Activated CD8-positive, alpha-beta memory T cell treated with anti-CD3 and anti-CD28 coated beads, Interleukin-2, amount 50 U/mL, for 48 hours (primary cell): Measurements from ENCODE around the gene VIT.
"Not testable (repeated sequence)": the region's sequence is repeated elsewhere in the genome, so short reads cannot be mapped to it uniquely, and the experiment has no call there.

Experiments
- DNase-seq: peaks from one replicate; pipeline ENCODE4 v3.0.0-alpha.2; 2020

Gene VIT

DNA sequence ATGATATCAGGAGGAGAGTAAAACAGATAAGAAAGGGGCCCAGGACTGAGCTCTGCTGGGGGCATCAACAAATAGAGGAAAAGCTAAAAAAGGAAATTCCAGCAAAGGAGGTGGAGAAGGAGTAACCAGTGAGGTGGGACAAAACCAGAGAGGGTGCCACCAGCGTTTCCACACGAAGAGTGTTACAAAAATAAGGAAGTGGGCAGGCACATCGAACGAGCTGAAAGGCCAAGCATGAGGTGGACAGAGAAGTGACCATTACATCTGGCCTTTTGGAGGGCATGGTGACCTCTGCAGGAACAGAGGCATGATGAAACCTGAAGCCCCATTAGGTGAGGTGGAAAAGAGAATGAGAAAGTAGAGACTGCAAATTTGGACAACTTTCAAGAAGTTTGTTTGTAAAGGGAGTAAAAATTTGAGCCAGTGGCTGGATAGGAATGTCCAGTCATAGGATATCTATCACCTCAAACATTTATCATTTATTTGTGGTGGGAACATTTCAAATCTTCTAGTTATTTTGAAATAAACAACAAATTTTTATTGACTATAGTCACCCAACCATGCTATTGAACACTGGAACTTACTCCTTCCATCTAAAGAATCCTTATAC, 18.4 kb upstream of the VIT start:
- no peak for DNase-seq

DNA sequence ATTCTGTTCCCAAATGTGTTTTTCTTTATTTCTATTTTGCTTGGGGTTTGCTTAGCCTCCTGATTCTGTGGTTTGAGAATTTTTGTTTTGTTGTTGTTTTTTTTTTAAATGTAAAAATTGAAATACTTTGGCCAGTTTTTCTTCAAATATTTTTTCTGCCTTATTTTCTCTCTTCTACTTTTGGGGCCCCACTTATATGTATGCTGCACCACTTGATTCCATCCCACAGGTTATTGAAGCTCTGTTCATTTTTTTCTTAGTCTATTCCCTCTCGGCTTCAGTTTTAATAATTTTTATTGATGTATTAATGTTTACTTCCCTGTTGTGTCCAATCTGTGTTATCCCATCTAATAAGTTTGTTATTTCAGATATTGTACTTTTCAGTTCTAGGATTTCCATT, 17.7 kb upstream of the VIT start:
- DNase-seq = no peak

DNA sequence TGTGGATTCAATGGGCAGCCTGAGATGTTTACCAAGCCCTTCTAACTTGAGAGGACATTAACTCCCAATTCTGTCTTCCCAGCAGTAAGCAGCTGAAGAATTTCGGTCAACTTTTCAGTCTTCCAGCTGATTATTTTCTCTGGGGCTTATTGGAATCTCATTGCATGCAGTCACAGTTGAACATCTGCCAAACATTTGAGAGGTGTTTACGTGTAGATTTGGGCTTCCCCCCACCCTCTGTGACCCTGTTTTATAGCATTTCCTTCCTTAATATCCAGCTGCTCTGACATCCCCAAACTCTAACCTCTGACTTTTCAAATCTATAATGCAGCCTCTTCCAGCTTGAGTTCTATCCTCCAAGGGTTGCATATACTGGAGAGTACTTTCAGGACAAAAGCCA, 16.5 kb upstream of the VIT start:
- DNase-seq = no peak

- DNase-seq = no peak
Measured at GRCh38 chr2:36682562-36682961, 13.9 kb upstream of the VIT start.

GRCh38 chr2:36683002-36683401, 13.5 kb upstream of the VIT start:
- DNase-seq = no peak

- DNase-seq = not testable (repeated sequence)
Measured at GRCh38 chr2:36688291-36688690, 8.2 kb upstream of the VIT start.

DNA sequence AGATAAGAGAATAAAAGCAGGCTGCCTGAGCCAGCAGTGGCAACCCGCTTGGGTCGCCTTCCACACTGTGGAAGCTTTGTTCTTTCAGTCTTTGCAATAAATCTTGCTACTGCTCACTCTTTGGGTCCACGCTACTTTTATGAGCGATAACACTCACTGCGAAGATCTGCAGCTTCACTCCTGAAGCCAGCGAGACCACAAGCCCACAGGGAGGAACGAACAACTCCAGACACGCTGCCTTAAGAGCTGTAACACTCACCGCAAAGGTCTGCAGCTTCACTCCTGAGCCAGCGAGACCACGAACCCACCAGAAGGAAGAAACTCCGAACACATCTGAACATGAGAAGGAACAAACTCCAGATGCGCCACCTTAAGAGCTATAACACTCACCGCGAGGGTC, 7.5 kb upstream of the VIT start:
- DNase-seq = not testable (repeated sequence)

- no peak for DNase-seq
Measured at GRCh38 chr2:36692121-36692520, 4.4 kb upstream of the VIT start.

- DNase-seq = no peak
Measured at GRCh38 chr2:36693825-36694224, 2.7 kb upstream of the VIT start.

DNA sequence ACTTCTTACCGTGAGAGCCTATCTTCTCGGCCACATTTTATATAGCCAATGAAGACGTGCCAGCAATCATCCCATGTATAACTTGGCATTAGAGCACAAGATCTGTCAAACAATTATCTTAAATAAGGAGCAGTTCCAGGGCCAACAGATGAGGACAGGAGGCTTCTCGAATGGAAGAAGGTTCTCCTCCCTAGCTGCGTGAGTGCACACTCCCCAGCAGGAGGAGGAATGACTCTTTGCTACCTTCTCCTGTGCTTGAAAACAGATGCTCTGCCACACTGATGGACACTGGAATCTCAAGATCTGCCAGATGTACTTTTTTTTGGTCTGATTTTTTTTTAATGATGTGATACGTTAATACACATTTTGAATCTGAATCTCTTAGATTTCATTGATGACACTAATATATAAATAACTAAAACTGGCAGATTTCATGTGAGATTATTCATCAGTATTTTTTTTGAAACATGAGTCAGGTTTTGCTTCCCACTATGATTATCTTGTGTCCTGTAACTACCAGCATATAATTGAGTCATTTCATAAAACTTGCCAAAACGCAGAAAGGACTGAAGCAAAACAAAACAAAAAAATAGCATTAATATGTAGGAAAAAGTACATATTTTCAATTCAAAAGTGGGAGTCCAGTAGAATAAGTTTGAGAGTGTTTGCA, 626 bp upstream of the VIT start:
- no peak for DNase-seq

- DNase-seq = no peak
Measured at GRCh38 chr2:36697424-36698066, 1.0 kb downstream of the VIT start.

GRCh38 chr2:36698993-36699392, 2.5 kb downstream of the VIT start:
- no peak for DNase-seq

GRCh38 chr2:36700311-36700710, 3.8 kb downstream of the VIT start:
- no peak for DNase-seq

DNA sequence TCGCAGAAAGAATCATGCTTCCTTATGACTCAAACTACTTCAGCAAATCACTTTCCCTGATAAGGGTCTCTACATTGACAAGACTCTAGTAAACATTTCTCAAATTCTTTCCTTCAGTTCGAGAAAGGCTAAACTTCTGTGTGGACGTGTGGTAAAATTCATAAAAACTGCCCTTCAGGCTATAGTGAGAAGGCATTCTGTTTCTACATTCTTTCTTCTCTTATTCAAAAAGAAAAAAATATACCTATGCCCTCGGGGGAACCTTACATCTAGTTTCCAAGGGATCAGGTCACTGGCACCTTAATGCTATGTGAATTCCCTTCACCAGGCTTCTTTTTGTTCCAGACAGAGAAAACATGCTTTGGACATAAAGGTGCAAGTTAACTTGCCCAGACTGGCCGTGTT, 4.9 kb downstream of the VIT start:
- DNase-seq = no peak

DNA sequence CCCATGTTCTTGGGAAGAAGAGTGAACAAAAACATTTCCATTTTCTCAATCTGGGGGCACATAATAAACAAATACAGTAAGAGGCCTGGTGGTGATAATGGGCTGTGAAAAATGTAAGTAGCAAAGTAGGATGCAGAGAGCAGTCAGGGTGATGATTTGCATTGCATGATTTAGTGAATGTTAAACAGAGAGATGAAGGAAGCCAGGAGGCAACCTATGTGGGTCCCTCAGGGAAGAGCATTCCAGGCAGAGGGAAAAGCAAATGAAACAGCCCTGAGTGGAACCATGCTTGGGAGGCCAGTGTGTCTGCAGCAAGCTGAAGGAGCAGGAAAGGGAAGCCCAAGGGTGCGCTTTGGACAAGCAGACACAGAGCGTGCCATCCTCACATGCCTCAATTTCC, 5.4 kb downstream of the VIT start:
- DNase-seq = no peak

GRCh38 chr2:36702781-36703180, 6.3 kb downstream of the VIT start:
- no peak for DNase-seq

DNA sequence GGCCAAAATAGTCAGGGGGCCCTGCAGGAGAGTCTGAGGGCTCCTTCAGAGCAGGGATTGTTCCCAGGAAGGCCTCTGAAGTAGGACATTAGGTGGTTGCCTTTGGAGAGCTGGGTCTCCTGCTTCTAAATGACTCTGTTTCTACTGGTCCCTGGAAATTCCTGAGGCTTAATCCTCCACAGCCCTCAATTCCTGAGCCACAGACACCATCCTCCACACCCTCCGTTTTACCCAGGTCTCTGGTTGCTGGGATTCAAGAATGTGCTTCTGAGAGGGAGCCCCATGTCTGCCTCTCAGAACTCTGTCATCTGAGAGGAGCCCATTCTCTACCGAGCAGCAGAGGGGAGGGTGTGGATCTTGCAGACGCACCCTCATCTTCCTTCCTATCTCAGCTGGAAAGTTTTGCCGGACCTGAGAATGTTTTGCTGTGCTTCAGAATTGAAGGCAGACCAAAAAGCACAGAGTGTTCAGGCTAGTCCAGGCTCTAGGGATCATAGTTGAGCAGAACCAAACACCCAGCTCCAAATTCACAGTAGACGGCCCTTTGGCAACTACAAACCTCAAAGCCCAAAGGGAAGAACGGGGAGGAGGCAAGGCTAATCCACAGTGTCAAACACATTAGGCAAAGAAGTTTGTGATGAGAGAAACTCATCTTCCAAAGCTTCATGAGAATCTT, 8.1 kb downstream of the VIT start:
- DNase-seq = no peak

DNA sequence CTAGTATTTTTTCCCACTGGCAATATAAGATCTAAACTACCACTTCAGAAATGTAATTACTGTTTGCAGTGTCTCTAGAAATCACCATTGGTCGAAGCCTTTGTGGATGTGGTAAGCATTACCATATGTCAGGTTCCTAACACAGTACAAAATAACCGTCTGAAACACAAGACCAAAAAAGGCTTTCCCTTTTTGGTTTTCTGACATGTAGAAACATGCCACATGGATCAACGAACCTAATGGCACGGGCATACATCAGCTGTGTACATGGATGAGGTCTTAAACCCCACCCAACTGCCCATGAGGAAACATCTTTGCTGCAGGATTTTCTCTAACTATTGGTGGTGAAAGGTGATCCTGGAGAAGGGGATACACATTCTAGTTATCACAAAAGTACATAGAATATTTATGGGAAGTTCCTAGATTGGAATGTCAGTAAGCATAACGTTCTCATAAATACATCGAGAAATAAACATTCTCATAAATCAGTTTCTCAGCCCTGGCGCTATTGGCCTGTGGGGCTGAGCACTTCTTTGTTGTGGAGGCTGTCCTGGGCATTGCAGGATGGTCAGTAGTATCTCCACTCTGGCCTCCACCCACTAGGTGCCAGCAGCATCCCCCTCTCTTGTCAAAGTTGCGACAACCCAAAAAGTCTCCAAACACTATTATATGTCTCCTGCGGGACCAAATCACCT, 9.0 kb downstream of the VIT start:
- DNase-seq = no peak

DNA sequence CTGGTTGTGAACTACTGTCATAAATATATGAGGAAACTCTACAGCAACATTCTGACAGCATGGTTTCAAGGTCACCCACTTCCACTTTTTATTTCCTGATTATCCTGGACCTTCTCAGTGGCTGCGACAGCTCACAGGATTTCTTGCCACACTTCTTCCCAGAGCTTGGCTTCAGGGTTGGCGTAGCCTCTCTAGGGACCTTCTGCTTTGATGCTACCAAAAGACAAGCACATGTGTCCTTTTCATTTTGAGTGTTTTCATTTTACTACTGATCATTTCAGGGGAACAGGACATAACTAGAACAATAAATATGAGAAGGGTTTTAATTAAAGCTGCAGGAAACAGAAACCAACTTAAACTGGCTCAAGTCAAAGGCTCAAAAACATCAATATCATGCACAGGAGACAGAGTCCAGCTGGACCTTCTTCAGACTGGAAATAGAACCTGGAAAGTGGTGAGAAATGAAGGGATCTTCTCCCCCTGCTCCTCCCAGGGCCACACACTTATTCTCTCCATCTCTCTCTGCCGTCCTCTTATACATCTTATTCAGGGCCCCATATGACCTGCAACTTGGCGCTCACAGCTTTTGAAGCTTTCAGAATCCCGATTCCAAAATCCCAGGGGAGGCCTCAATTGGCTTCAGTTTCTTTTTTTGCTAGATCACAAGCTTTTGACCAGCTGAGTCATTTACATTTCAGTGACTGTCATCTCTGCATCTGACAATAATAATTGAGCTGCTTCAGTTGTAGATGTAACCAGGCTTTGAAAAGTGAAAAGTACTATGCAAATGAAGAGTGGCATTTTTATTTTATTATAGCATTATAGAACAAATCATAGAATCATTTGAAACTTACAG, 9.7 kb downstream of the VIT start:
- no peak for DNase-seq

- no peak for DNase-seq
Measured at GRCh38 chr2:36707050-36707449, 10.5 kb downstream of the VIT start.

DNA sequence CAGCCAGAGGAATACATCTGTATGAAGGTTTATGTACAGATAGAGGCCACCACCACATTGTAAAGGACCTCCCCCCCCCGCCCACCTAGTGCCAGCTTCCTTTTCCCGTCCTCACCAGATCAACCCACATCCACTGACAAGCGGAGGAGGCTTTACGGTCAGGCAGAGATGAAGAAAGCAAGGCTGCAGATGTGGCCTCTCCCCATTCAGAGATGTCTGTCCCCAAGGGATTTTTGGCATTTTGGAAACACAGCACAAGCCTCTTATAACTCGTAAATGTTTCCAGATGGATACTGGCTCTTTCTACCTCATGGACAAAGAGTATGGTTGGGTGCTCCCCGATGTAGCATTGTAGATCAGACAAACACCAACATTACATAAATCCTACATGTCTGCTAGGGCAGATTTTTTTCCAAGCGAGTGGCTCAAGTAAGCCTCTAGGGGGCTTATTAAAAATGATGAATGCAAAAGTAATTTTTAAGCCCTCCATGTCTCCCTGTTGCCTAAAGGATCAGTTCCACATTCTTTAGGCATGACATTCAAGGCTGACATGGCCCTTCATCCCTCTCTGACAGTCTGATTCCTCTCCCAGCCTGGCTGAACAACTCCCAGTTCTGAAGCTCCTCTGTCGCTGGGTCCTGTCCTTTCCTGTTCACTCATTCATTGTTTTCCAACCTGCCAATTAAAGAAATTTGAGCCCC, 11.7 kb downstream of the VIT start:
- DNase-seq = no peak
